Right ventricle myocardium superior (tissue), 1 donor: ENCODE results near the gene TTC9B. TPM values are rescaled to one million over a fixed set of nuclear protein-coding genes. Genes with fewer than 3 reads are reported as not detected.
"Not testable (repeated sequence)": the region's sequence is repeated elsewhere in the genome, so short reads cannot be mapped to it uniquely, and the experiment has no call there.

Experiments
- ATAC-seq: fragments of 200-7000 bp; cut with Tn5 transposase; one replicate; pipeline ENCODE4 v1.9.1; 2020; ENCODE audit warnings: mild to moderate bottlenecking; ENCODE audit not compliant: poor library complexity
- DNase-seq: peaks from one replicate; pipeline ENCODE4 v3.0.0-alpha.2; 2020
- intact Hi-C: fragments of 100-400 bp; cut with DNase I; formaldehyde crosslinking; loops from one replicate; pipeline ENCODE4 v1.11.2; 2022
- total RNA-seq: library from RNA; stranded (reverse); fragmentation: NEBNext Ultra II Directional; extraction: Animal tissue kit (Norgen Biotek cat#: 25700); gene quantifications from one replicate; pipeline ENCODE4 v1.2.1, GENCODE V29; 2021
- donor health status: DM: no; HTN: yes; CAD: no; lungs with severe emphysema.

TTC9B gene
- total RNA-seq, 1 donor from 2014 or later: not detected

DNA sequence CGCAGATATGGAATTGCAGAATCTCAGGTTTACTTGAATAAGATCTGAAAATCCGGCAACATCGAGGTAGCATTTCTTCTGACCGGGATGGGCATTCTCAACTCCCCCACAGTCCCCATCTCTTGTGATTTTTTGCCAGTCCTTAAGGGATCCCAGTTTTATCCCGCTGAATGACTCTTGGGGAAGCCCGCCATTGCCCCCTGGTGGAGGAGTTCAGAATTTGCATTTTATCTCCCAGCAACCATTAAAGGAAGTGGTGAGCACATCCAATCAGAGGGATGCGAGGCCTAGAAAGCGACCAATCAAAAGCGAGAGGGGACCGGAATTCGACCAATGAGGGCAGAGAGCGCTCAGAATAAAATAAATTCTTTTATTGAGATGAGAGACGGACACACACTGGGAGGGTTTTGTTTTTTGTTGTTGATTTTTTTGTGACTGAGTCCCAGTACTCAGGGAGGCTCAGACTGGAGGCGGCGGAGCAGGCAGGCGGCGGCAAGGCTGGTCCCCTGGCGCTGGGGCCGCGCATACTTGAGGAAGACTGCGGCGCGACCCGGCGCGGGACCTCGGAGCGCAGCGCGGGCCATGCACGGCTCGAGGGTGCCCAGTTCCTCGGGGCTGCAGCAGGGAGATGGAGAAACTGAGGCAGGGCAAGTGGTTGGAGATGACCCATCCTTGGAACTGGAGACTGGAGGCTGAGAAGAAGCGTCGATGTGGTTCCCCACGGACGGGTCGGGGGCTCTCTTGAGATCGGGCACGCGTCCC is 3.9 kb upstream of the TTC9B start:
- ATAC-seq (peak; percentile 85), DNase-seq (peak; percentile 68)
- intact Hi-C loops: loop anchor here (10.0 kb wide), 1 partner anchor 53 kb away; no protein-coding TSS in a partner anchor

DNA sequence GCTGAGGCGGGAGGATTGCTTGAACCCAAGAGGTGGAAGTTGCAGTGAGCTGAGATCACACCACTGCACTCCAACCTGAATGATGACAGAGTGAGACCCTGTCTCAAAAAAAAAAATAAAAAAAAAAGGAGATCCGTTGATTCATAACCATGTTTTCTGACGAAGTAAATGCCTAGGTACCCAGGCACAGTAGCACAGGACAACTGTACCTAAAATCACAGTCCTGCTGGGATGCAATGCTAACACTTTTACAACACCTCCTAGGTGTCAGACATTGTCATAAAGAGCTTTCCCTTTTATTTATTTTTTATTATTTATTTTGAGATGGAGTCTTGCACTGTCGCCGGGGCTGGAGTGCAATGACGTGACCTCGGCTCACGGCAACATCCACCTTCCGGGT is 2.5 kb upstream of the TTC9B start:
- DNase-seq: no peak
- no peak for ATAC-seq
- intact Hi-C loops: loop anchor here (10.0 kb wide), 1 partner anchor 54 kb away; no protein-coding TSS in a partner anchor

DNA sequence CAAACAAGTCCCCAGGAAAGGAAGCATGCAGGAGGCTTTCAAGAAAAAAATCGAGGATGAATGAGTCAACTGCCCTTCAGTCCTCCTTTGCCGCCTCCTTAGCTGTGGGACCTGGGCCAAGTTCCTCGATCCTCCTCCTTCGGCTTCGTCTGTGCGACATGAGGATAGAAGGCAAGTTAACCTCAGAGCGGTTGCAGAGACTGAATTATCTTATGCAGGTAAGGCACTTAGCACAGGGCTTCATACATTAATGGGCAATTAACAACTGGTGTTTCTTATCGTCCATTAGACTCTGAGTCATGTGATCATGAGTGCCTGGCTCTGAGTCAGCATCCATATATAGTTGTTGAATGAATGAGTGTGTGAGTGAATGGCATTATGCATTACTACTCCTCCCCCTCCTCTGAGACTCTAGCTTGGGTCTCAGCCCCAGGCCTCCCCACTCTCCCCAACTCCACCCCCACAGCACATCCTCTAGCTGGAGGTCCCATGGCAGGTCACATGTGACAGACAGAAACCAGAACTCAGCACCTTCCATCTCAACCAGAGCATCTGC is 1.6 kb upstream of the TTC9B start:
- intact Hi-C loops: loop anchor here (2.0 to 10.0 kb wide), 2 partner anchors 55 to 79 kb away; no protein-coding TSS in a partner anchor
- ATAC-seq (no peak), DNase-seq (no peak)

DNA sequence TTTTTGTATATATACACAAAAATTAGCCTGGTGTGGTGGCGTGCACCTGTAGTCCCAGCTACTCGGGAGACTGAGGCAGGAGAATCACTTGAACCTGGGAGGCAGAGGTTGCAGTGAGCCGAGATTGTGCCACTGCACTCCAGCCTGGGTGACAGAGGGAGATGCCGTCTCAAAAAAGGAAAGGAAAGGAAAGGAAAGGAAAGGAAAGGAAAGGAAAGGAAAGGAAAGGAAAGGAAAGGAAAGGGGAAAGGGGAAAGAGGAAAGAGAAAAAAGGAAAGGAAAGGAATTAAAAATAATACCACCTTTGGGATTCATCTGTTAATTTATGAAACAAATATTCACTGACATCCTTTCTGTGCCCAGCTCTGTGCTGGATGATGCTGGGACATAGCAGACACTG is 845 bp upstream of the TTC9B start:
- DNase-seq, ATAC-seq: not testable (repeated sequence)
- intact Hi-C loops: loop anchor here (2.0 kb wide), 1 partner anchor 78 kb away; no protein-coding TSS in a partner anchor

DNA sequence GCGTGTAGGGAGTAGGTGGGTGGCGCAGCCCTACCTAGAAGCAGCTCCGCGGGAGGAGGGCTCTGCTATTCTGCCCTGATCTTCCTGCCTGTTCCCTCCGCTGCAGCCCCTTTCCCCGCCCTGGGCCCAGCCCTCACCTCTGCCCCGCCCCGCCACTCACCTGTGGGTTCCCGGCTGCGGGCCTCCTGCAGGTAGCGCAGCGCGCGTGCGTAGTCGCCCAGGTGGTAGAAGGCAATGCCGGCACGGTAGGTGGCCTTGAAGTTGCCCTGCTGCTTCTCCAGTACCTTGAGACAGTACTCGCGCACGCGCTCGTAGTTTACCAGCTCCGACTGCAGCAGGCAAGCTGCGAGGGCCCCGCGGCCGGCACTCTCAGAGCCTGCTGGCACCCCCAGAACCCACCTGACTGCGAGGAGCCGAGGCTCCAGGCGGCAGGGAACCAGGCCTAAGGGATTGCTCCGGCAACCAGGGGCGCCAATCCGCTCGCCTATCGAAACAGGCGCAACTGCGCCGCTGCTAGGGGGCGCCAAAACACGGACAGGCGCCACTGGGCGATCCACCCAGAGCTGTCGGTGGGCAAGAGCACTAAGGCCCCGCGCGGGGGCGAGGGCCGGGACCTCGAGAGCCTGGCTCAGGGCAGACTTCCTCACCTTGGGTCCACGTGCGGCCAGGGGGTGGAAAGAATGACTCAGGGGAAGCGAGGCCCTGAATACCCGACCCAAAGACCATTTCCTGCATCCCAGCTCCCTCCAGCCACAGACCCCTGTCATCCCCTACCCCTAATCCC is 965 bp downstream of the TTC9B start:
- DNase-seq (no peak), ATAC-seq (no peak)
- intact Hi-C loops: no loop called here

DNA sequence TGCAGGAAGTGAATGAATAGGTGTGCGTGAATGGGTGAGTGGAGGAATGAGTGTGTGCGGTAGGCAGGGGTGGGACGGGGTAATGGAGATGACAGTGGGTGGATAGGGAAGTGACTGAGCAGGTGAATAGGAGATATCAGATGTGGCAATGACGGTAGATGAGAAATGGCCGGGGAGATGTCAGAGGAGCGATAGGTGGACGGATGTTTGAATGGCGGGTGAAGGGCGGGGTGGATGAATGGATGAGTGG is 1.5 kb downstream of the TTC9B start:
- intact Hi-C loops: no loop called here
- DNase-seq: no peak
- no peak for ATAC-seq

DNA sequence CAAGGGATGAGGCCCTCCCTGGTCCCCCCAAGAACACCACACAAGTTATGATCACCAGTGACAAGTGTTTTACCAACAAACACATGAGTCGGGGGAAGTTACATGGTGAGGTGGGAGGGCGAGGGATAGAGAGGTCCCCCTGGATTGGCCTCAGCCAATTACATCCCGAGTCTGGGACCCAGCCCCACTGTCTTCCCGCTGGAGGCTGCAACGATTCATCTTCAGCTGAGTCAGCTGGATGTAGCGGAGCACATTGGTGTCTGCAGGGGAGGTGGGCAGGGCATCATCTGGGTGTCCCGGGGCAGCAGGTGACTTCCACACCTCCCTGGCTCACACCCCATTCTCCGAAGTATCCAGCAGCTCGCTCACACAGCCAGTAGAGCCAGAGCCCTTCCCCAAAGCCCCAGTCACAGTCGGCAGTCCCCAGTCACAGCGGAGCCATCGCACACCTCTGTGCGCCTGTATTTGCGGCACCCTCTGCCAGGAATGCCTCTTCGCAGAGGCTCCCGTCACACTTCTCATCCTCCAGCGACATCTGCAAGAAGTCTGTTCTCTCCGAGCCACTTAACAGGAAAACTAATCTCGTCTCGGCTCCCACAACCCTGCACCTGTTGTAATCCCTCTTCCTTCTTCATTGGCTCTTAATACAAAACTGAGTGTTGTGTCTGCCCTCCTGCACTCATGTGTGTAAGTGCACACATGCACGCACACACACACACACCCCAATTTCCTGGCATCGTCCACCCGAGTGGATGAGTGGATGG is 2.0 kb downstream of the TTC9B start:
- ATAC-seq (no peak), DNase-seq (no peak)
- intact Hi-C loops: no loop called here

DNA sequence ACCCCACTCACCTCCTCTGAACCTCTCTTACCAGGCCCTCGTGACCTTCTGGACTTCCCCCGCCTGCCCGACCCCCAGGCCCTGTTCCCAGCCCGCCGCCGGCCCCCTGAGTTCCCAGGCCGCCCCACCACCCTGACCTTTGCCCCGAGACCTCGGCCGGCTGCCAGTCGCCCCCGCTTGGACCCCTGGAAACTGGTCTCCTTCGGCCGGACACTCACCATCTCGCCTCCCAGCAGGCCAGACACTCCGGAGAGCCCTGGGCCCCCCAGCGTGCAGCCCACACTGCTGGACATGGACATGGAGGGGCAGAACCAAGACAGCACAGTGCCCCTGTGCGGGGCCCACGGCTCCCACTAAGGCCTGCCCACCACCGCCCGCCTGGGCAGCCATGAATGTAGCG is 3.2 kb downstream of the TTC9B start:
- no peak for DNase-seq
- intact Hi-C loops: no loop called here
- no peak for ATAC-seq

DNA sequence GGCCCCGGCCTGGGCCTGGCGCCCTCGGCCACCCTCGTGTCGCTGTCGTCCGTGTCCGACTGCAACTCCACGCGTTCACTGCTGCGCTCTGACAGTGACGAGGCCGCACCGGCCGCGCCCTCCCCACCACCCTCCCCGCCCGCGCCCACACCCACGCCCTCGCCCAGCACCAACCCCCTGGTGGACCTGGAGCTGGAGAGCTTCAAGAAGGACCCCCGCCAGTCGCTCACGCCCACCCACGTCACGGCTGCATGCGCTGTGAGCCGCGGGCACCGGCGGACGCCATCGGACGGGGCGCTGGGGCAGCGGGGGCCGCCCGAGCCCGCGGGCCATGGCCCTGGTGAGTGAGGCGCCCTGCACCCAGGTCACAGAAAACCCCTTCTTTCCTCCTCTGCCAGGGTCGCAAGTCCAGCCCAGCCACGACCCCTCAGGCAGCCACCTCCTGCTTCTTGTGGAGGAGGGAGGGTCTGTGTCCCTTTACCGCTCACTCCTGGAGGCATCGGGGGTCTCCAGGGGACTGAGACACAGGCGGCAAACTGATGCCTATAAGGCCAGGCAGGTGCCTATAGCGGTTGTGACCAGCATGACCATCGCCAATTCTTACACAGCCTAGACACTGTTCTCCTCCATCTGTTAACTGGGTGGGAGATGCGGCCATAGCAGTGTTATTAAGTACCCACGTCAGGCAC is 4.2 kb downstream of the TTC9B start:
- DNase-seq (no peak), ATAC-seq (no peak)
- intact Hi-C loops: no loop called here

DNA sequence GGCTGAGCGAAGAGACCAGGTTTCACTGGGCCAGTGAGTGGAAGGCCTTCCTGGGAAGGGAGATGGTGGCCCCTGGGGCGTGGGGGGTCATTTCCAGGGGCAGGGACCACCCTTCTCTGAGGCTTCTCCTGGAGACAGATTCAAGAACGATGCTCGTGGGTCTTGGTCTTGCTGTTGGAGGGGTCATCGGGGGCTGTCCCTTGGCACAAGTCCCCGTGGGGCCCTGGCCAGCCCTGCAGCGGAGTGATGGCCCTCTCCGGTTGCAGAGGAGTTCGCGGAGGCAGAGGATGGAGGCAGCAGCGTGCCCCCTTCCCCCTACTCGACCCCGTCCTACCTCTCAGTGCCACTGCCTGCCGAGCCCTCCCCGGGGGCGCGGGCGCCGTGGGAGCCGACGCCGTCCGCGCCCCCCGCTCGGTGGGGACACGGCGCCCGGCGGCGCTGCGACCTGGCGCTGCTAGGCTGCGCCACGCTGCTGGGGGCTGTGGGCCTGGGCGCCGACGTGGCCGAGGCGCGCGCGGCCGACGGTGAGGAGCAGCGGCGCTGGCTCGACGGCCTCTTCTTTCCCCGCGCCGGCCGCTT is 4.8 kb downstream of the TTC9B start:
- intact Hi-C loops: no loop called here
- DNase-seq (no peak), ATAC-seq (no peak)

DNA sequence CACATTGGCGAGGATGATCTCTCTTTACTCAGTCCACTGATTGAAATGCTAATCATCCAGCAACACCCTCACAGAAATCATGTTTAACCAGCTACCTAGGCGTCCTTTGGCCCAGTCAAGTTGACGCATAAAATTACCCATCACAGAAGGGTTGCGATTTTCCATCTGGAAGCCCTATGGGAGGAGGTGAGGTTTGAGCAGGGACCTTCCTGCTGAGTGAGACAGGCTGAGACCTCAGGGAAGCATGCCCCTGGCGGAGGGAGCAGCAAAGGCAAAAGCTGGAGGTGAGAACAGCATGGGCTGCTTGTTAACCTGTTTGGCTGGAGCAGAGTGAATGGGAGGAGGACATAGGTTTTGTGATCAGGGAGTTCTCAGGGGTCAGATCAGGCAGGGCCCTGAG is 7.3 kb downstream of the TTC9B start:
- DNase-seq: no peak
- ATAC-seq: no peak
- intact Hi-C loops: no loop called here

DNA sequence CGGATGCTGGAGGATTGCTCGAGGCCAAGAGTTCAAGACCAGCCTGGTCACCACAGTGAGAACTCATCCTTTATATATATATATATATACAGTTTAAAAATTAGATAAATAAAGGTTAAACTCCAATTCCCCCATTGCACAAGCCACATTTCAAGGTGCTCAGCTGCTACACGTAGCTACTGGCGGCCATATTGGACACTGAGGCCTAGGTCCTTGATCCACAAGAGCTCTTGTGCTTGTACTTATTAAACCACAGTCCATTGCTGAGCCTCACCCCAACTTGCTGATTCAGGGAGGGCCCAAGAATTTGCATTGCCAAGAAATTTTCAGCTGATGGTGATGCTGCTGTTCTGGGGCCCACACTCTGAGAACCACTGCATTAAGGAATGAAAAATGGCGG is 9.6 kb downstream of the TTC9B start:
- ATAC-seq (no peak), DNase-seq (no peak)
- intact Hi-C loops: no loop called here

DNA sequence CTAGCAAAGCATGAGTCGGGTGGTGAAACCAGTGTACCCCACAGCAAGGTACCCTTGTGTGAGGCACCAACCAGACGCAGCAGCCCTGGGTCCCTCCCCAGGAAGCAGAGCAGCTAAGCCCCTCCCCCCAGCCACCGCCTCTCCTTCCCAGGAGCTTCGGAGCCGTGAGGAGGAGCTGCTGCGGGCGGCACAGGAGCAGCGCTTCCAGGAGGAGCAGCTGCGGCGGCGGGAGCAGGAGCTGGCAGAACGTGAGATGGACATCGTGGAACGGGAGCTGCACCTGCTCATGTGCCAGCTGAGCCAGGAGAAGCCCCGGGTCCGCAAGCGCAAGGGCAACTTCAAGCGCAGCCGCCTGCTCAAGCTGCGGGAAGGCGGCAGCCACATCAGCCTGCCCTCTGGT is 12.4 kb downstream of the TTC9B start:
- no peak for DNase-seq
- no peak for ATAC-seq
- intact Hi-C loops: no loop called here

DNA sequence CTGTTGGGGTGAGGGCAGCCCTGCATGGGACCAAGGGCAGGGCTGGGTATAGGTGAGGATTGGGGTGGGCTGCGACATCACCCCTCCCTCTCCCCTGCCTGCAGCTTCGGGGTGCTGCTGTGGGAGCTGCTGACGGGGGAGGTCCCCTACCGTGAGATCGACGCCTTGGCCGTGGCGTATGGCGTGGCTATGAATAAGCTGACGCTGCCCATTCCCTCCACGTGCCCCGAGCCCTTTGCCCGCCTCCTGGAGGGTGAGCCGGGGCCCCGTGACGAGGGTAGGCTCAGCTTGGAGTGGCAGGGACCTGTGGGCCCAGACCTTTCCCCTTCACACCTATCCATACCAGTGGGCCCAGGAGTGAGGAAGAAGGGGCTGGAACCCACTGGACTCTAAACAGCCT is 13.8 kb downstream of the TTC9B start:
- ATAC-seq (no peak), DNase-seq (no peak)

DNA sequence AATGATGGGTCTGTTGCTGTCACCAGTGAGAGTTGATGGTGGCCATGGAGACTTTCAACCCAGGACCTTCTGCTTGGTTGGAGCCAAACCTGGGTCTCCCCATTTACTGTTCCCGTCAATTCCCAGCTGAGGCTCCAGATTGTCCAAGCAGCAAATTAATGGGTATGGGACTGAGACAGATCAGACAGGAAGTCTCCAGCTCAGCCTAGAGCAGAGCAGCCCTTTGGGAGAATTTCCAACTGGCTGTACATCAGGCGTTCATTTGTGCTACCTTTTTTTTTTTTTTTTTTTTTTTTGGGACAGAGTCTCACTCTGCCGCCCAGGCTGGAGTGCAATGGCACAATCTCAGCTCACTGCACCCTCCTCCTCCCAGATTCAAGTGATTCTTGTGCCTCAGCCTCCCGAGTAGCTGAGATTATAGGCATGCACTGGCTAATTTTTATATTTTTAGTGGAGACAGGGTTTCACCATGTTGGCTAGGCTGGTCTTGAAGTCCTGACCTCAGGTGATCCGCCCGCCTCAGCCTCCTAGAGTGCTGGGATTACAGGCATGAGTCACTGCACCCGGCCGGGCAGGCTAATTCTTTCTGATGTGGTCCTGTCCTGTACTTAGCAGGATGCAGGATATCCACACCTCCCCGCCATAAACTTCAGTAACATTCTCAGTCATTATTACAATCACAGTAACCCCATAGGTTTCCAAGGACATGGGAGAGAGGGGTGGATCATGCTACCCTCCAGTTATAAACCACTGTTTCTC is 17.7 kb downstream of the TTC9B start:
- DNase-seq: no peak
- no peak for ATAC-seq
- intact Hi-C loops: no loop called here

More for the DNA sequence above, 13.8 kb downstream of the TTC9B start:
- intact Hi-C loops: no loop called here

DNA sequence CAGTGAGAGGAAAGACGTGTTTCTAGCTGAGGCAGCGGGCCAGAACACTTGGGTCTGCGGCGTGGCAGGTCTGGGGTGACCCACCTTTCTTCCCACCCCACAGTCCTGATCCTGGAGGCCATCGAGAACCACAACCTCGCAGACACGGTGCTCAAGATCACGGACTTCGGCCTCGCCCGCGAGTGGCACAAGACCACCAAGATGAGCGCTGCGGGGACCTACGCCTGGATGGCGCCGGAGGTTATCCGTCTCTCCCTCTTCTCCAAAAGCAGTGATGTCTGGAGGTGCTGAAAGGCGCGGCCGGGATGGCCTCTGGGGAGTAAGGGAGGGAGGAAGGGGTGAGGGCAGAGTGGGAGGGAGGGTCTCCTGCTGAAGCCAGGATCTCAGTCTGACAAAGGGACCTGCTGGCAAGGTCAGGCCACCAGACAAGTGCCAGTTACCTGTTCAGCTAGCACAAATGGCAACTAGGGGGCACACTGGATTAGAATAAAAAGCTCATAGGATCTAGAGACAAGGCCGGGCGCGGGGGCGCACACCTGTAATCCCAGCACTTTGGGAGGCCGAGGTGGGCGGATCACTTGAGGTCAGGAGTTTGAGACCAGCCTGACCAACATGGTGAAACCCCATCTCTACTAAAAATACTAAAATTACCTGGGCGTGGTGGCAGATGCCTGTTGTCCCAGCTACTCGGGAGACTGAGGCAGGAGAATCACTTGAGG is 19.8 kb downstream of the TTC9B start:
- intact Hi-C loops: no loop called here
- DNase-seq (no peak), ATAC-seq (no peak)

DNA sequence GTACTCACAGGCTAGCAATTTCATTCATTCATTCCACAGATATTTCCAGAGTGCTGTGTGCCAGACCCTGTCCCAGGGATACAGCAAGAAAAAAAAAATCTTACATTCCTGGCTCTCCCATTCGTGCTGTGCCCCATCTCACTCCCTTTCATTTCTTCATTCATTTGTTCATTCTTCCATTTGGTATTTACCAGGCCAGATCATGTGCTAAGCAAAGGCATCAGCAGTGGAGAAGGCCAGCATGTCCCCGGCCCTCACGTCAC is 24.7 kb downstream of the TTC9B start:
- DNase-seq (no peak), ATAC-seq (no peak)
- intact Hi-C loops: no loop called here
